Jurkat, Clone E6-1 (cell line): Measurements from ENCODE around the gene S100A16.
A peak's percentile ranks its signal among the peaks of the same experiment; 100 is the strongest.

Experiments used
- DNase-seq: peaks from one replicate; pipeline ENCODE4 v3.0.0-alpha.2; 2011; ENCODE audit warnings: low read depth, low spot score
- H3K4me3 ChIP-seq: 2 replicates; pipeline ENCODE4 v1.5.1; 2011; ENCODE audit warnings: mild to moderate bottlenecking, low read length, control low read depth, moderate library complexity

Gene S100A16

GRCh38 chr1:153623101-153623500, 10.2 kb upstream of the S100A16 start:
- H3K4me3 ChIP-seq = no peak overlapping the region
- DNase-seq = no peak

- DNase-seq = no peak
- H3K4me3 ChIP-seq = no peak overlapping the region
Measured at GRCh38 chr1:153619171-153619570, 6.2 kb upstream of the S100A16 start.

GRCh38 chr1:153617663-153618062, 4.7 kb upstream of the S100A16 start:
- H3K4me3 ChIP-seq = no peak overlapping the region
- DNase-seq = peak; percentile 50

GRCh38 chr1:153616917-153617311, 4.0 kb upstream of the S100A16 start:
- H3K4me3 ChIP-seq = no peak overlapping the region
- no peak for DNase-seq

GRCh38 chr1:153616144-153616916, 3.4 kb upstream of the S100A16 start, which contains the start of gene S100A14:
Gene S100A14 (minus strand): TSS chr1:153616325. CDS start chr1:153615858, 467 bp downstream.
- DNase-seq = no peak
- no peak within 1 kb of the TSS for H3K4me3 ChIP-seq

- no peak overlapping the region for H3K4me3 ChIP-seq
Measured at GRCh38 chr1:153615406-153615805, 2.5 kb upstream of the S100A16 start.

GRCh38 chr1:153614906-153615305, 2.0 kb upstream of the S100A16 start:
- H3K4me3 ChIP-seq = no peak overlapping the region
- DNase-seq = no peak

More at GRCh38 chr1:153615406-153615805, 2.5 kb upstream of the S100A16 start:
- no peak for DNase-seq

GRCh38 chr1:153614189-153614900, 1.4 kb upstream of the S100A16 start:
- H3K4me3 ChIP-seq = no peak overlapping the region
- no peak for DNase-seq

- no peak for DNase-seq
- H3K4me3 ChIP-seq = no peak overlapping the region
Measured at GRCh38 chr1:153613406-153613805, 469 bp upstream of the S100A16 start.

GRCh38 chr1:153612111-153612754, 704 bp downstream of the S100A16 start:
- DNase-seq = no peak

GRCh38 chr1:153611356-153611755, 1.6 kb downstream of the S100A16 start:
- no peak overlapping the region for H3K4me3 ChIP-seq
- no peak for DNase-seq

More at GRCh38 chr1:153612111-153612754, 704 bp downstream of the S100A16 start:
- no peak overlapping the region for H3K4me3 ChIP-seq

- no peak for DNase-seq
Measured at GRCh38 chr1:153610811-153611301, 2.1 kb downstream of the S100A16 start.

GRCh38 chr1:153610334-153610733, 2.6 kb downstream of the S100A16 start:
- DNase-seq = no peak
- H3K4me3 ChIP-seq = no peak overlapping the region

More at GRCh38 chr1:153610811-153611301, 2.1 kb downstream of the S100A16 start:
- H3K4me3 ChIP-seq = no peak overlapping the region

- H3K4me3 ChIP-seq = no peak overlapping the region
- DNase-seq = no peak
Measured at GRCh38 chr1:153609585-153609907, 3.4 kb downstream of the S100A16 start.

GRCh38 chr1:153608742-153609584, 4.0 kb downstream of the S100A16 start:
- no peak for DNase-seq
- no peak overlapping the region for H3K4me3 ChIP-seq

- no peak overlapping the region for H3K4me3 ChIP-seq
- DNase-seq = no peak
Measured at GRCh38 chr1:153608089-153608682, 4.8 kb downstream of the S100A16 start.

- no peak overlapping the region for H3K4me3 ChIP-seq
- DNase-seq = no peak
Measured at GRCh38 chr1:153607381-153607780, 5.6 kb downstream of the S100A16 start.

- H3K4me3 ChIP-seq = no peak overlapping the region
- DNase-seq = no peak
Measured at GRCh38 chr1:153606194-153606593, 6.7 kb downstream of the S100A16 start.

GRCh38 chr1:153602749-153603148, 10.2 kb downstream of the S100A16 start:
- peak; percentile 17 for DNase-seq
- no peak overlapping the region for H3K4me3 ChIP-seq
